H1 (cell line): Measurements from ENCODE around the gene MEF2C. TPM values are rescaled to one million over a fixed set of nuclear protein-coding genes. Genes with fewer than 3 reads are reported as not detected.

ENCODE experiments used
- CTCF ChIA-PET: fragments of 300-600 bp; sonication (Branson Sonifier 250); formaldehyde crosslinking; loops from one replicate; lab custom pipeline; 2021; ENCODE audit not compliant: partially characterized antibody; lab: Charles Lee
- POLR2A ChIA-PET: fragments of 300-600 bp; sonication (Branson Sonifier 250); formaldehyde crosslinking; loops from one replicate; lab custom pipeline; 2021; ENCODE audit warnings: inconsistent platforms; ENCODE audit not compliant: partially characterized antibody; lab: Charles Lee
- DNase-seq, 2 experiments: peaks; one replicate each; pipeline versions ENCODE4 v3.0.0 to v3.0.0-alpha.2; 2010 to 2022; ENCODE audit warnings: low spot score in 2 of 2, low read depth in 1 of 2, mixed read lengths in 1 of 2
- FAIRE-seq: peaks from 2 replicates; lab custom pipeline; 2011; peaks lifted over from hg19 to GRCh38; lab: Jason Lieb, UNC
- H2AFZ ChIP-seq: 2 replicates; pipeline ENCODE4 v1.8.1; 2012; ENCODE audit warnings: low read length, inconsistent platforms
- H2AK5ac ChIP-seq: 2 replicates; pipeline ENCODE4 v1.6.1; 2013; ENCODE audit warnings: low read depth, low read length
- H2BK120ac ChIP-seq: replicated peaks from 2 replicates; pipeline ENCODE3; 2013; ENCODE audit warnings: low read depth, low read length, inconsistent platforms
- H2BK12ac ChIP-seq: 2 replicates; pipeline ENCODE4 v1.6.1; 2013; ENCODE audit warnings: low read depth, low read length
- H2BK15ac ChIP-seq: 2 replicates; pipeline ENCODE4 v1.6.1; 2013; ENCODE audit warnings: low read length
- H2BK20ac ChIP-seq: 2 replicates; pipeline ENCODE4 v1.6.1; 2013; ENCODE audit warnings: low read length
- H2BK5ac ChIP-seq: 2 replicates; pipeline ENCODE4 v1.6.1; 2013; ENCODE audit warnings: low read depth, low read length
- H3K14ac ChIP-seq: 2 replicates; pipeline ENCODE4 v1.6.1; 2013; ENCODE audit warnings: inconsistent platforms; ENCODE audit not compliant: insufficient read length
- H3K18ac ChIP-seq: 2 replicates; pipeline ENCODE4 v1.6.1; 2013; ENCODE audit warnings: low read length; ENCODE audit errors: extremely low read depth
- H3K23ac ChIP-seq: 2 replicates; pipeline ENCODE4 v1.6.1; 2013; ENCODE audit warnings: inconsistent platforms; ENCODE audit not compliant: insufficient read length
- H3K23me2 ChIP-seq: 2 replicates; pipeline ENCODE4 v1.6.1; 2013; ENCODE audit warnings: low read depth, low read length
- H3K27ac ChIP-seq: 2 replicates; pipeline ENCODE4 v1.6.1; 2011; ENCODE audit warnings: low read depth, low read length, inconsistent platforms
- H3K27me3 ChIP-seq, 4 experiments: replicated peaks in 1 of 4; 1 replicate in 1 of 4; 2 replicates in 3 of 4; pipeline versions ENCODE4 v1.6.1 to v1.8.1; 2011 to 2013; ENCODE audit warnings: low read length in 3 of 4, mild to moderate bottlenecking in 3 of 4, inconsistent platforms in 2 of 4, mixed read lengths in 2 of 4, moderate library complexity in 1 of 4; ENCODE audit not compliant: control insufficient read depth in 3 of 4, insufficient read depth in 3 of 4; ENCODE audit errors: extremely low read depth in 1 of 4
- H3K36me3 ChIP-seq, 4 experiments: 2 replicates each; pipeline versions ENCODE4 v1.6.1 to v1.8.1; 2011 to 2013; ENCODE audit warnings: mild to moderate bottlenecking in 4 of 4, low read length in 3 of 4, moderate library complexity in 2 of 4, control low read depth in 1 of 4, inconsistent platforms in 1 of 4; ENCODE audit not compliant: insufficient read depth in 4 of 4, control insufficient read depth in 2 of 4
- H3K4ac ChIP-seq: replicated peaks from 2 replicates; pipeline ENCODE3; 2013; ENCODE audit warnings: low read length, low read depth, mixed read lengths, inconsistent platforms; ENCODE audit not compliant: insufficient read length
- H3K4me1 ChIP-seq, 4 experiments: replicated peaks in 1 of 4; 1 replicate in 1 of 4; 2 replicates in 3 of 4; pipeline versions ENCODE4 v1.6.1 to v1.8.1; 2011 to 2013; ENCODE audit warnings: low read length in 3 of 4, inconsistent platforms in 2 of 4, mixed read lengths in 1 of 4; ENCODE audit not compliant: insufficient read depth in 4 of 4, control insufficient read depth in 3 of 4
- H3K4me2 ChIP-seq, 2 experiments: 2 replicates each; pipeline versions ENCODE4 v1.6.1 to v1.8.1; 2011 to 2013; ENCODE audit warnings: low read depth in 2 of 2, low read length in 2 of 2, control low read depth in 1 of 2, inconsistent platforms in 1 of 2, mild to moderate bottlenecking in 1 of 2; ENCODE audit not compliant: insufficient read depth in 1 of 2
- H3K4me3 ChIP-seq, 4 experiments: fragments of 200-600, 300-600 bp in 1 of 4; sonication (generic), shearing (Covaris generic), sonication (Bioruptor Twin) in 1 of 4; 2 replicates each; pipeline versions ENCODE4 v1.5.1 to v1.8.1; 2011 to 2016; ENCODE audit warnings: low read length in 4 of 4, low read depth in 3 of 4, control low read depth in 2 of 4, inconsistent platforms in 2 of 4, mild to moderate bottlenecking in 2 of 4, mixed read lengths in 1 of 4, moderate library complexity in 1 of 4; ENCODE audit not compliant: insufficient read depth in 2 of 4; ENCODE audit errors: extremely low read depth in 1 of 4
- H3K56ac ChIP-seq: replicated peaks from 2 replicates; pipeline ENCODE3; 2013; ENCODE audit warnings: low read depth, mild to moderate bottlenecking, mixed read lengths, low read length, inconsistent platforms; ENCODE audit not compliant: insufficient read length
- H3K79me1 ChIP-seq: 2 replicates; pipeline ENCODE4 v1.6.1; 2013; ENCODE audit warnings: low read depth, low read length, control low read depth
- H3K79me2 ChIP-seq, 2 experiments: 2 replicates each; pipeline versions ENCODE4 v1.6.1 to v1.8.1; 2012 to 2013; ENCODE audit warnings: low read length in 2 of 2, mild to moderate bottlenecking in 2 of 2, inconsistent platforms in 1 of 2; ENCODE audit not compliant: insufficient read depth in 2 of 2, control insufficient read depth in 1 of 2
- H3K9ac ChIP-seq, 4 experiments: replicated peaks in 1 of 4; 1 replicate in 1 of 4; 2 replicates in 3 of 4; pipeline versions ENCODE4 v1.6.1 to v1.8.1; 2011 to 2013; ENCODE audit warnings: low read depth in 3 of 4, low read length in 3 of 4, control low read depth in 2 of 4, mild to moderate bottlenecking in 2 of 4, moderate library complexity in 2 of 4, inconsistent platforms in 1 of 4; ENCODE audit errors: extremely low read depth in 1 of 4
- H3K9me3 ChIP-seq, 2 experiments: 2 replicates each; pipeline versions ENCODE4 v1.6.1 to v1.8.1; 2012 to 2013; ENCODE audit warnings: mild to moderate bottlenecking in 2 of 2, moderate library complexity in 2 of 2, control low read depth in 1 of 2, inconsistent platforms in 1 of 2, low read depth in 1 of 2, low read length in 1 of 2, mixed read lengths in 1 of 2; ENCODE audit not compliant: insufficient read depth in 2 of 2
- H4K20me1 ChIP-seq, 2 experiments: replicated peaks in 1 of 2; 2 replicates each; pipeline versions ENCODE3 to v1.8.1; 2011 to 2013; ENCODE audit warnings: inconsistent platforms in 2 of 2, low read length in 2 of 2, mild to moderate bottlenecking in 1 of 2; ENCODE audit not compliant: insufficient read depth in 2 of 2, control insufficient read depth in 1 of 2
- H4K5ac ChIP-seq: 2 replicates; pipeline ENCODE4 v1.6.1; 2013; ENCODE audit warnings: low read length, low read depth, mixed read lengths, inconsistent platforms; ENCODE audit not compliant: insufficient read length
- H4K8ac ChIP-seq: 2 replicates; pipeline ENCODE4 v1.8.0; 2013; ENCODE audit warnings: mild to moderate bottlenecking, moderate library complexity, low read length, inconsistent platforms; ENCODE audit not compliant: insufficient read depth; ENCODE audit errors: extremely low read depth
- H4K91ac ChIP-seq: replicated peaks from 2 replicates; pipeline ENCODE3; 2013; ENCODE audit warnings: low read length, mixed read lengths, inconsistent platforms; ENCODE audit not compliant: insufficient read length
- BACH1 ChIP-seq: IDR thresholded peaks from 2 replicates; pipeline ENCODE4 v1.6.1; 2012; ENCODE audit warnings: low read length, improper control_type of control experiment
- CEBPB ChIP-seq: IDR thresholded peaks from 2 replicates; pipeline ENCODE4 v1.6.1; 2012; ENCODE audit warnings: low read depth, low read length
- CTBP2 ChIP-seq: IDR thresholded peaks from 2 replicates; pipeline ENCODE4 v1.7.0; 2011; ENCODE audit warnings: borderline replicate concordance, mild to moderate bottlenecking, moderate library complexity, mixed read lengths, low read length; ENCODE audit not compliant: insufficient read depth, insufficient read length
- FOSL1 ChIP-seq: IDR thresholded peaks from 2 replicates; pipeline ENCODE4 v1.6.1; 2011; ENCODE audit warnings: mild to moderate bottlenecking, low read depth, low read length, moderate library complexity; ENCODE audit not compliant: insufficient read depth
- GTF2F1 ChIP-seq: IDR thresholded peaks from 2 replicates; pipeline ENCODE4 v1.6.1; 2012; ENCODE audit warnings: low read depth, low read length, improper control_type of control experiment, borderline replicate concordance
- HDAC2 ChIP-seq, 2 experiments: fragments of 300-600 bp in 1 of 2; sonication (generic) in 1 of 2; IDR thresholded peaks; 2 replicates each; pipeline ENCODE4 v1.6.1; 2011 to 2012; ENCODE audit warnings: low read depth in 2 of 2, low read length in 2 of 2, mild to moderate bottlenecking in 2 of 2, moderate library complexity in 2 of 2, borderline replicate concordance in 1 of 2, inconsistent platforms in 1 of 2
- PHF8 ChIP-seq: fragments of 200-600 bp; sonication (generic); conservative IDR thresholded peaks from 2 replicates; pipeline ENCODE4 v1.7.1; 2012; ENCODE audit warnings: low read depth, mild to moderate bottlenecking, inconsistent platforms, low read length, moderate library complexity
- POLR2A ChIP-seq, 2 experiments: IDR thresholded peaks; 1 replicate in 1 of 2; 2 replicates in 1 of 2; pipeline ENCODE4 v1.6.1; 2011; ENCODE audit warnings: low read depth in 2 of 2, low read length in 2 of 2, mild to moderate bottlenecking in 2 of 2; ENCODE audit errors: control extremely low read depth in 1 of 2
- POLR2AphosphoS5 ChIP-seq: IDR thresholded peaks from 2 replicates; pipeline ENCODE4 v1.6.1; 2011; ENCODE audit warnings: low read depth, low read length
- POU5F1 ChIP-seq: IDR thresholded peaks from 2 replicates; pipeline ENCODE4 v1.6.1; 2011; ENCODE audit warnings: low read depth, mild to moderate bottlenecking, low read length, moderate library complexity
- RXRA ChIP-seq: IDR thresholded peaks from 2 replicates; pipeline ENCODE4 v1.6.1; 2011; ENCODE audit warnings: low read depth, mild to moderate bottlenecking, low read length, moderate library complexity; ENCODE audit not compliant: insufficient read depth
- SP2 ChIP-seq: IDR thresholded peaks from 2 replicates; pipeline ENCODE4 v1.6.1; 2012; ENCODE audit warnings: mild to moderate bottlenecking, low read length, inconsistent platforms
- TAF1 ChIP-seq: IDR thresholded peaks from 2 replicates; pipeline ENCODE4 v1.6.1; 2011; ENCODE audit warnings: mild to moderate bottlenecking, low read depth, low read length
- TBP ChIP-seq: IDR thresholded peaks from 2 replicates; pipeline ENCODE4 v1.6.1; 2011; ENCODE audit warnings: low read depth, low read length, improper control_type of control experiment
- TCF12 ChIP-seq: IDR thresholded peaks from 2 replicates; pipeline ENCODE4 v1.6.1; 2011; ENCODE audit warnings: low read depth, mild to moderate bottlenecking, low read length
- WGBS, 2 experiments: shearing (Covaris generic) in 1 of 2; methylation state at CpG; one replicate each; pipeline versions ENCODE4 v1.1.6 to v1.1.7; 2013 to 2015; ENCODE audit warnings: low lambda C conversion rate in 2 of 2, mixed read lengths in 2 of 2, inconsistent platforms in 1 of 2, low coverage in 1 of 2, missing lambda C conversion rate in 1 of 2; ENCODE audit not compliant: insufficient replicate concordance in 2 of 2, insufficient coverage in 1 of 2, insufficient read length in 1 of 2; ENCODE audit errors: extremely low coverage in 1 of 2, missing lambda C conversion rate in 1 of 2; 5-methylcytosine and 5-hydroxymethylcytosine counted together
- polyA plus RNA-seq, 7 experiments: library from polyadenylated mRNA; depleted of rRNA in 3 of 7; stranded (reverse) in 5 of 7; unstranded in 2 of 7; fragments of >200 nt in 5 of 7; fragments of 200-250 nt in 2 of 7; gene quantifications; 1 replicate in 5 of 7; 2 replicates in 1 of 7; 4 replicates in 1 of 7; pipeline versions ENCODE4 v1.2.1 to v1.2.3, GENCODE V29; 2011 to 2013; ENCODE audit warnings: missing spikeins in 2 of 7, mixed read lengths in 2 of 7
- total RNA-seq: library from RNA; stranded (reverse); fragmentation: NEBNext Ultra II Directional; extraction: Animal tissue kit (Norgen Biotek cat#: 25700); gene quantifications from 2 replicates; pipeline ENCODE4 v1.2.1, GENCODE V29; 2021

MEF2C gene
- total and polyA plus RNA-seq, 2 of the 8 experiments (the other 6 are each of a cell fraction or from before 2014, with no cell fraction given): 0.59 to 0.99 TPM

DNA sequence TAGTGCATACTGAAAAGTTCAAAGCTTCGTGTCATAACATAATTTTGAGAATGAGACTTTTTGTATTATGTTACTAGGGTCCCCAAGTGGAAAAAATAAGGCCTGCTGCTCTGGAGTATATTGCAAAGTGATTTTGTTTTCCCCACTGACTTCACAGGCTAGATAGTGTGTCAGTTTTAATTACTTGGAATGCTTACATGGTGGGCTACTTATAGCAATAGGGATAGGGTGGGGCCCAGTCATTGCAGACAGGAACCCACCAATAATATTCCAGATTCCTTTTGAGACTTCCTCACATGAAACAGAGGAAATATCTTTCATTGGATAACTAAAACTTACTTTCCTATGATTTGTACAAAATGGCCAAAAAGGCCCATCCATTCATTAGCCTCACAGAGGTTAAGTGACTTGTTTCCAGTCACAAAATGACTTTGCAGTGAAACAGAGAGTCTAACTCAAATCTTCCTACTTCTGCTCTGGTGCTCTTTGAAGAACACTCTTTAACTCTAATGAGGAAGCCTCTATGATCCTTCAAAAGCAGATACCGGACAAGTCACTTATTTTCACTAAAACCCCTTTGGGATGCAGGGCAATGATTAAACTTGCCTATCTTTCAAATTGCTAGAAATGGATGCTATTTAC, 16.2 kb upstream of the MEF2C start:
- Histone ChIP-seq H3K4me3 (no peak overlapping the region), H3K4ac (no peak overlapping the region), H3K4me2 (no peak overlapping the region), H3K56ac (no peak overlapping the region), H2BK5ac (no peak overlapping the region), H2BK20ac (peak overlapping the region; percentile 16; the same call in 1 of the 2 replicates), H2AK5ac (no peak overlapping the region), H3K79me2 (no peaks in the 10 kb centered on the region), H4K5ac (no peak overlapping the region), H2AFZ (no peak overlapping the region), H4K91ac (no peak overlapping the region), H2BK120ac (no peak overlapping the region), H3K4me1 (peaks cover 0 to 8% (median 2%) of the 10 kb centered on the region in 4 experiments; a peak in 3 of 7 replicates), H3K27me3 (no peaks in the 10 kb centered on the region), H2BK12ac (no peak overlapping the region), H3K79me1 (no peaks in the 10 kb centered on the region), H3K9me3 (no peaks in the 10 kb centered on the region), H4K20me1 (no peaks in the 10 kb centered on the region), H3K9ac (no peak overlapping the region), H4K8ac (no peak overlapping the region), H2BK15ac (no peak overlapping the region), H3K23ac (no peak overlapping the region), H3K27ac (no peak overlapping the region), H3K23me2 (no peaks in the 10 kb centered on the region), H3K14ac (no peak overlapping the region), H3K36me3 (no peaks in the 10 kb centered on the region), H3K18ac (no peak overlapping the region)
- POLR2A ChIA-PET: no interaction called here
- FAIRE-seq (no peak), DNase-seq (no peak)
- TF ChIP-seq RXRA (no peak), TCF12 (no peak), FOSL1 (no peak), CEBPB (no peak), GTF2F1 (no peak), TAF1 (no peak), POLR2AphosphoS5 (no peak), POU5F1 (no peak), POLR2A (IDR thresholded peaks at IDR 0.05; ENCODE audit: control extremely low read depth in 1 of 2, low read depth in 2 of 2, low read length in 2 of 2) (no peak), BACH1 (no peak), SP2 (no peak), PHF8 (no peak), TBP (no peak), CTBP2 (no peak), HDAC2 (IDR thresholded peaks at IDR 0.05; ENCODE audit: borderline replicate concordance in 1 of 2, low read depth in 2 of 2, low read length in 2 of 2) (no peak)
- 92% methylated on average over 2 of the region's 2 CpGs; no CpG with 5 or more reads in 1 of the 2 experiments for WGBS, 2 experiments
- CTCF ChIA-PET: no interaction called here
